ENCODE measurements around the gene SPAG17. TPM values are rescaled to one million over a fixed set of nuclear protein-coding genes. Genes with fewer than 3 reads are reported as not detected.

Gene SPAG17
- total RNA-seq, 1 experiment from 2014 or later: 0.52 TPM

DNA sequence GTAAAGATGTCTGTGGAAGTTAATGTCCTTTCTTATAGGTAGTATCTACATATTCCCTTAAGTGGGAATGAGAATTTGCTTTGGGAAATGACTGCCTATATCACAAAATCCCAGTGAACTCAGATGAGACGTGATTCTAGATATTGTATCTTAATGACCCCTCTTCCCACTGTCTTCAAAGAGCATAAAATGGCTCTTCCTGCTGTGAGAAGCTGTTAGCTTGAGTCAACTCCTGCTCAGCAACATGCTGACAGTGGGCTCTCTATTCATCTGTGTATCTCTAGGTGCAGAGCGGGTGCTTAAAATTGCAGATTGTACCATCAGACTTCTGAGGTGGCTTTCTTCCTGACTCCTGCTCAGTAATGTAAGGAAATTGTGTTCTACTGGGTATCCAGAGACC lies 100.6 kb downstream of the SPAG17 start:
- no peak overlapping the region for H3K4me3 Mint-ChIP-seq
- H3K4me1 Mint-ChIP-seq: peaks cover 26% of the 10 kb centered on the region
- ATAC-seq: peak; percentile 52; the same call in 1 of the 2 replicates
- TF ChIP-seq SOX15 (CRISPR knock-in tag; IDR thresholded peaks at IDR 0.05): no peak
- TF ChIP-seq, protein P1, sequence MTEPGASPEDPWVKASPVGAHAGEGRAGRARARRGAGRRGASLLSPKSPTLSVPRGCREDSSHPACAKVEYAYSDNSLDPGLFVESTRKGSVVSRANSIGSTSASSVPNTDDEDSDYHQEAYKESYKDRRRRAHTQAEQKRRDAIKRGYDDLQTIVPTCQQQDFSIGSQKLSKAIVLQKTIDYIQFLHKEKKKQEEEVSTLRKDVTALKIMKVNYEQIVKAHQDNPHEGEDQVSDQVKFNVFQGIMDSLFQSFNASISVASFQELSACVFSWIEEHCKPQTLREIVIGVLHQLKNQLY (CRISPR knock-in tag; IDR thresholded peaks at IDR 0.05): no peak
- TF ChIP-seq, protein P2, sequence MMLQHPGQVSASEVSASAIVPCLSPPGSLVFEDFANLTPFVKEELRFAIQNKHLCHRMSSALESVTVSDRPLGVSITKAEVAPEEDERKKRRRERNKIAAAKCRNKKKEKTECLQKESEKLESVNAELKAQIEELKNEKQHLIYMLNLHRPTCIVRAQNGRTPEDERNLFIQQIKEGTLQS (CRISPR knock-in tag; conservative IDR thresholded peaks at IDR 0.05): no peak
- no peak for TF ChIP-seq ZNF317 (CRISPR knock-in tag; IDR thresholded peaks at IDR 0.05; ENCODE audit: borderline replicate concordance, low read depth)
- no peak for TF ChIP-seq ELF4 (CRISPR knock-in tag; IDR thresholded peaks at IDR 0.05; ENCODE audit: low read depth)
- TF ChIP-seq ZNF138 (CRISPR knock-in tag; conservative IDR thresholded peaks at IDR 0.05): no peak
- TF ChIP-seq, protein P3, sequence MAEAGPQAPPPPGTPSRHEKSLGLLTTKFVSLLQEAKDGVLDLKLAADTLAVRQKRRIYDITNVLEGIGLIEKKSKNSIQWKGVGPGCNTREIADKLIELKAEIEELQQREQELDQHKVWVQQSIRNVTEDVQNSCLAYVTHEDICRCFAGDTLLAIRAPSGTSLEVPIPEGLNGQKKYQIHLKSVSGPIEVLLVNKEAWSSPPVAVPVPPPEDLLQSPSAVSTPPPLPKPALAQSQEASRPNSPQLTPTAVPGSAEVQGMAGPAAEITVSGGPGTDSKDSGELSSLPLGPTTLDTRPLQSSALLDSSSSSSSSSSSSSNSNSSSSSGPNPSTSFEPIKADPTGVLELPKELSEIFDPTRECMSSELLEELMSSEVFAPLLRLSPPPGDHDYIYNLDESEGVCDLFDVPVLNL (CRISPR knock-in tag; IDR thresholded peaks at IDR 0.05; ENCODE audit: borderline replicate concordance, low read depth): no peak
- TF ChIP-seq FOXJ3 (CRISPR knock-in tag; IDR thresholded peaks at IDR 0.05; ENCODE audit: borderline replicate concordance): no peak
- TF ChIP-seq, protein P4, sequence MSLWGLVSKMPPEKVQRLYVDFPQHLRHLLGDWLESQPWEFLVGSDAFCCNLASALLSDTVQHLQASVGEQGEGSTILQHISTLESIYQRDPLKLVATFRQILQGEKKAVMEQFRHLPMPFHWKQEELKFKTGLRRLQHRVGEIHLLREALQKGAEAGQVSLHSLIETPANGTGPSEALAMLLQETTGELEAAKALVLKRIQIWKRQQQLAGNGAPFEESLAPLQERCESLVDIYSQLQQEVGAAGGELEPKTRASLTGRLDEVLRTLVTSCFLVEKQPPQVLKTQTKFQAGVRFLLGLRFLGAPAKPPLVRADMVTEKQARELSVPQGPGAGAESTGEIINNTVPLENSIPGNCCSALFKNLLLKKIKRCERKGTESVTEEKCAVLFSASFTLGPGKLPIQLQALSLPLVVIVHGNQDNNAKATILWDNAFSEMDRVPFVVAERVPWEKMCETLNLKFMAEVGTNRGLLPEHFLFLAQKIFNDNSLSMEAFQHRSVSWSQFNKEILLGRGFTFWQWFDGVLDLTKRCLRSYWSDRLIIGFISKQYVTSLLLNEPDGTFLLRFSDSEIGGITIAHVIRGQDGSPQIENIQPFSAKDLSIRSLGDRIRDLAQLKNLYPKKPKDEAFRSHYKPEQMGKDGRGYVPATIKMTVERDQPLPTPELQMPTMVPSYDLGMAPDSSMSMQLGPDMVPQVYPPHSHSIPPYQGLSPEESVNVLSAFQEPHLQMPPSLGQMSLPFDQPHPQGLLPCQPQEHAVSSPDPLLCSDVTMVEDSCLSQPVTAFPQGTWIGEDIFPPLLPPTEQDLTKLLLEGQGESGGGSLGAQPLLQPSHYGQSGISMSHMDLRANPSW (CRISPR knock-in tag; conservative IDR thresholded peaks at IDR 0.05; ENCODE audit: low read depth): no peak
- TF ChIP-seq ZBTB21 (CRISPR knock-in tag; IDR thresholded peaks at IDR 0.05; ENCODE audit: borderline replicate concordance): no peak
- TF ChIP-seq, protein P5, sequence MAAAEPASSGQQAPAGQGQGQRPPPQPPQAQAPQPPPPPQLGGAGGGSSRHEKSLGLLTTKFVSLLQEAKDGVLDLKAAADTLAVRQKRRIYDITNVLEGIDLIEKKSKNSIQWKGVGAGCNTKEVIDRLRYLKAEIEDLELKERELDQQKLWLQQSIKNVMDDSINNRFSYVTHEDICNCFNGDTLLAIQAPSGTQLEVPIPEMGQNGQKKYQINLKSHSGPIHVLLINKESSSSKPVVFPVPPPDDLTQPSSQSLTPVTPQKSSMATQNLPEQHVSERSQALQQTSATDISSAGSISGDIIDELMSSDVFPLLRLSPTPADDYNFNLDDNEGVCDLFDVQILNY (CRISPR knock-in tag; IDR thresholded peaks at IDR 0.05): no peak
- no peak for TF ChIP-seq ZNF396 (CRISPR knock-in tag; IDR thresholded peaks at IDR 0.05; ENCODE audit: borderline replicate concordance)
- TF ChIP-seq CBFB (CRISPR knock-in tag; IDR thresholded peaks at IDR 0.05; ENCODE audit: low read depth): no peak
- TF ChIP-seq, protein P6, sequence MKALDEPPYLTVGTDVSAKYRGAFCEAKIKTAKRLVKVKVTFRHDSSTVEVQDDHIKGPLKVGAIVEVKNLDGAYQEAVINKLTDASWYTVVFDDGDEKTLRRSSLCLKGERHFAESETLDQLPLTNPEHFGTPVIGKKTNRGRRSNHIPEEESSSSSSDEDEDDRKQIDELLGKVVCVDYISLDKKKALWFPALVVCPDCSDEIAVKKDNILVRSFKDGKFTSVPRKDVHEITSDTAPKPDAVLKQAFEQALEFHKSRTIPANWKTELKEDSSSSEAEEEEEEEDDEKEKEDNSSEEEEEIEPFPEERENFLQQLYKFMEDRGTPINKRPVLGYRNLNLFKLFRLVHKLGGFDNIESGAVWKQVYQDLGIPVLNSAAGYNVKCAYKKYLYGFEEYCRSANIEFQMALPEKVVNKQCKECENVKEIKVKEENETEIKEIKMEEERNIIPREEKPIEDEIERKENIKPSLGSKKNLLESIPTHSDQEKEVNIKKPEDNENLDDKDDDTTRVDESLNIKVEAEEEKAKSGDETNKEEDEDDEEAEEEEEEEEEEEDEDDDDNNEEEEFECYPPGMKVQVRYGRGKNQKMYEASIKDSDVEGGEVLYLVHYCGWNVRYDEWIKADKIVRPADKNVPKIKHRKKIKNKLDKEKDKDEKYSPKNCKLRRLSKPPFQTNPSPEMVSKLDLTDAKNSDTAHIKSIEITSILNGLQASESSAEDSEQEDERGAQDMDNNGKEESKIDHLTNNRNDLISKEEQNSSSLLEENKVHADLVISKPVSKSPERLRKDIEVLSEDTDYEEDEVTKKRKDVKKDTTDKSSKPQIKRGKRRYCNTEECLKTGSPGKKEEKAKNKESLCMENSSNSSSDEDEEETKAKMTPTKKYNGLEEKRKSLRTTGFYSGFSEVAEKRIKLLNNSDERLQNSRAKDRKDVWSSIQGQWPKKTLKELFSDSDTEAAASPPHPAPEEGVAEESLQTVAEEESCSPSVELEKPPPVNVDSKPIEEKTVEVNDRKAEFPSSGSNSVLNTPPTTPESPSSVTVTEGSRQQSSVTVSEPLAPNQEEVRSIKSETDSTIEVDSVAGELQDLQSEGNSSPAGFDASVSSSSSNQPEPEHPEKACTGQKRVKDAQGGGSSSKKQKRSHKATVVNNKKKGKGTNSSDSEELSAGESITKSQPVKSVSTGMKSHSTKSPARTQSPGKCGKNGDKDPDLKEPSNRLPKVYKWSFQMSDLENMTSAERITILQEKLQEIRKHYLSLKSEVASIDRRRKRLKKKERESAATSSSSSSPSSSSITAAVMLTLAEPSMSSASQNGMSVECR (CRISPR knock-in tag; IDR thresholded peaks at IDR 0.05; ENCODE audit: borderline replicate concordance): no peak
- H3K9me3 Mint-ChIP-seq: peaks cover 2% of the 10 kb centered on the region; the same call in 1 of the 2 replicates
- no peak overlapping the region for H3K27ac Mint-ChIP-seq
- no peaks in the 10 kb centered on the region; the same call in 1 of the 2 replicates for H3K36me3 Mint-ChIP-seq
- H3K27me3 Mint-ChIP-seq (ENCODE audit: low read depth): peaks cover 8% of the 10 kb centered on the region
- ChIA-PET CTCF (no interaction called here), POLR2A (no interaction called here)
- no peak for DNase-seq (ENCODE audit: low spot score)

DNA sequence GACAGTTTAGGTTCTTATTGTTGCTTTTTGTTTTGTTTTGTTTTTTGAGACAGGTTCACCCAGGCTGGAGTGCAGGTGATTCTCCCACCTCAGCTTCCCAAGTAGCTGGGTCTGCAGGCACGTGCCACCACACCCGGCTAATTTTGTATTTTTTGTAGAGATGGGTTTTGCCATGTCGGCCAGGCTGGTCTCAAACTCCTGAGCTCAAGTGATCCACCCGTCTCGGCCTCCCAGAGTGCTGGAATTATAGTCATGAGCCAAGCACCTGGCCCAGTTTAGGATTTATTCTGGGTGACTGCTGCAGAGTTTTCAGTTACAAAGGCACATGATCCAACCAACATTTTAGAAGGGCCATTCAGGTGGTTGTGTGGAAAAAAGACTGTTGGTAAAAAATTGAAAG lies 102.0 kb downstream of the SPAG17 start:
- Mint-ChIP-seq H3K4me1 (peaks cover 30% of the 10 kb centered on the region), H3K27ac (no peak overlapping the region), H3K36me3 (no peaks in the 10 kb centered on the region), H3K27me3 (ENCODE audit: low read depth) (peaks cover 8% of the 10 kb centered on the region), H3K4me3 (no peak overlapping the region), H3K9me3 (no peaks in the 10 kb centered on the region)
- ChIA-PET CTCF (no interaction called here), POLR2A (no interaction called here)
- no peak for ATAC-seq
- DNase-seq (ENCODE audit: low spot score): no peak
- TF ChIP-seq ZNF232 (CRISPR knock-in tag; IDR thresholded peaks at IDR 0.05): no peak
- TF ChIP-seq ZNF416 (CRISPR knock-in tag; IDR thresholded peaks at IDR 0.05): no peak
- no peak for TF ChIP-seq CREM (CRISPR knock-in tag; IDR thresholded peaks at IDR 0.05)
- TF ChIP-seq NR3C1 (CRISPR knock-in tag; conservative IDR thresholded peaks at IDR 0.05; ENCODE audit: low read depth): no peak
- TF ChIP-seq, protein P7, sequence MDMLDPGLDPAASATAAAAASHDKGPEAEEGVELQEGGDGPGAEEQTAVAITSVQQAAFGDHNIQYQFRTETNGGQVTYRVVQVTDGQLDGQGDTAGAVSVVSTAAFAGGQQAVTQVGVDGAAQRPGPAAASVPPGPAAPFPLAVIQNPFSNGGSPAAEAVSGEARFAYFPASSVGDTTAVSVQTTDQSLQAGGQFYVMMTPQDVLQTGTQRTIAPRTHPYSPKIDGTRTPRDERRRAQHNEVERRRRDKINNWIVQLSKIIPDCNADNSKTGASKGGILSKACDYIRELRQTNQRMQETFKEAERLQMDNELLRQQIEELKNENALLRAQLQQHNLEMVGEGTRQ (CRISPR knock-in tag; IDR thresholded peaks at IDR 0.05): no peak
- TF ChIP-seq FOXJ3 (CRISPR knock-in tag; IDR thresholded peaks at IDR 0.05; ENCODE audit: borderline replicate concordance): no peak
- TF ChIP-seq, protein P8, sequence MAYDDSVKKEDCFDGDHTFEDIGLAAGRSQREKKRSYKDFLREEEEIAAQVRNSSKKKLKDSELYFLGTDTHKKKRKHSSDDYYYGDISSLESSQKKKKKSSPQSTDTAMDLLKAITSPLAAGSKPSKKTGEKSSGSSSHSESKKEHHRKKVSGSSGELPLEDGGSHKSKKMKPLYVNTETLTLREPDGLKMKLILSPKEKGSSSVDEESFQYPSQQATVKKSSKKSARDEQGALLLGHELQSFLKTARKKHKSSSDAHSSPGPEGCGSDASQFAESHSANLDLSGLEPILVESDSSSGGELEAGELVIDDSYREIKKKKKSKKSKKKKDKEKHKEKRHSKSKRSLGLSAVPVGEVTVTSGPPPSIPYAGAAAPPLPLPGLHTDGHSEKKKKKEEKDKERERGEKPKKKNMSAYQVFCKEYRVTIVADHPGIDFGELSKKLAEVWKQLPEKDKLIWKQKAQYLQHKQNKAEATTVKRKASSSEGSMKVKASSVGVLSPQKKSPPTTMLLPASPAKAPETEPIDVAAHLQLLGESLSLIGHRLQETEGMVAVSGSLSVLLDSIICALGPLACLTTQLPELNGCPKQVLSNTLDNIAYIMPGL (CRISPR knock-in tag; IDR thresholded peaks at IDR 0.05): no peak
- no peak for TF ChIP-seq MXD4 (CRISPR knock-in tag; IDR thresholded peaks at IDR 0.05; ENCODE audit: borderline replicate concordance)

All from WTC11 (cell line).